ENCODE results near the gene CPT1B. TPM values are rescaled to one million over a fixed set of nuclear protein-coding genes. Genes with fewer than 3 reads are reported as not detected.

CPT1B gene
- total RNA-seq, 2 experiments from 2014 or later = 59.1 to 68.3 TPM

DNA sequence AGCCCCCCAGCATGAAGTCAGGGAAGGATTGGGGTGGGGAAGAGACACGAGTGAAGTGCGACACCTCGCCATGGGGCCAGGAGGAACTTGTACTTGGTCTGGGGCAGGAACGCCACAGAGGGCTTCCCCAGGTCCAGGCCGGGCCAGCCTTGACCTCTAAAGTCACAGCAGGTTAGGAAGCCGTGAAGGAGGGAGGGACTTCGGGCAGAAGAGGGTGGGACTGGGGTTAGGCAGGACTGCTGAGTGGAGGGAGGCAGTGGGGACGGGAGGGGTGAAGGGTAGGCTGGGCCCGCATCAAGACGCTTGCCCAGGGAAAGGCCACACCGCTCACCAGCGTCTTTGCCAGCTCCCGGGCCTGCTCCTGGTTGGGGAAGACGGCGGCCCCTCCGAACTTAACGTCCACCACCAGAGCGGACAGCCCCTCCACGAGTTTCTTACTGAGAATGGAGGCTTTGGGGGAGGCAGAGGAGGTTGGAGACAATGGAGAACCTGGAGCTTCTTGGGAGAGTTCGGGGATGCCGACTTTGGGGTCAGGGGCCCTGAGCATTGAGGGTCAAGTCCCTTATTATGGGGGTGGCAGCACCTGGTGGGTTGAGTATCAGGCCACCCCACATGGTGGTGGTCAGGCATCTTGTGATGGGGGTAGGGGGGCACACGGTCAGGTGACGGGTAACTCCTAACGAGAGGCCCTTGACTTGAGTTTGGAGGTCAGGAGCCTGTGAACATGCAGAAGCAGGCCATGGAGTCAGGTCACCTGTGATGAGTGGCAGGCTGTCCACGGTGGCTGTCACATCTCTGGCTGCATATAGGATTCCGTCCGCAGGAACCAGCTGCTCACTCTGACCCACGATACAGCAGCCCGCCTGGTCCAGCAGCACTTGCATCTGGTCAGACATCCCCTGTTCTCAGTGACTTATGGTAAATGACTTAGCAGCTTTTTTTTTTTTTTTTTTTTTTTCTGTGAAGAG lies 51.1 kb downstream of the CPT1B start:
- no peak for ATAC-seq (ENCODE audit: poor library complexity)
- H3K4me1 ChIP-seq (ENCODE audit: insufficient read depth, low read length) = peaks cover 71% of the 10 kb centered on the region
- Mint-ChIP-seq H3K27ac (peak overlapping the region; percentile 90), H3K36me3 (ENCODE audit: low read depth) (peaks cover 25% of the 10 kb centered on the region), H3K4me1 (ENCODE audit: low read depth) (peaks cover 33% of the 10 kb centered on the region), H3K4me3 (peak overlapping the region; percentile 83), H3K9me3 (no peaks in the 10 kb centered on the region), H3K27me3 (no peaks in the 10 kb centered on the region)
- H3K4me3 ChIP-seq (ENCODE audit: low read length) = peak overlapping the region; percentile 64
- no peaks in the 10 kb centered on the region for H3K27me3 ChIP-seq (ENCODE audit: control insufficient read depth in 1 of 2, insufficient read depth in 2 of 2, low read length in 2 of 2)
- H3K9me3 ChIP-seq (ENCODE audit: control insufficient read depth in 1 of 2, insufficient read depth in 1 of 2, low read length in 2 of 2) = no peaks in the 10 kb centered on the region
- CTCF ChIA-PET = interaction anchor here (0.7 to 5.2 kb wide), 4 partner anchors 13 to 94 kb away, joined by 3 to 70 read pairs (median 36); partner anchors contain the start of gene SYCE3
- peak overlapping the region; percentile 81 to 88 for H3K27ac ChIP-seq (ENCODE audit: low read depth in 1 of 2, low read length in 2 of 2)
- intact Hi-C loops (cut with DNase I, micrococcal nuclease) = loop anchor here (2.0 to 5.0 kb wide), 5 partner anchors 34 to 95 kb away; partner anchors contain the start of genes CHKB (in 1 of the 2) and SYCE3 (in 1 of the 2)
- POLR2A ChIA-PET = interaction anchor here (0.6 to 6.7 kb wide), 8 partner anchors 11 to 336 kb away, joined by 3 to 258 read pairs (median 35); partner anchors contain the start of genes KLHDC7B, LMF2, NCAPH2 and SYCE3
- no peak for TF ChIP-seq CTCF (IDR thresholded peaks at IDR 0.05)
- DNase-seq = peak in 7 of 14 experiments; percentile 29 to 71 (median 50)
- peaks cover 20% of the 10 kb centered on the region for H3K36me3 ChIP-seq (ENCODE audit: insufficient read depth, low read length)

- H3K27me3 Mint-ChIP-seq = no peaks in the 10 kb centered on the region
- peak overlapping the region; percentile 83 for H3K4me3 Mint-ChIP-seq
- Histone ChIP-seq H3K9me3 (ENCODE audit: control insufficient read depth in 1 of 2, insufficient read depth in 1 of 2, low read length in 2 of 2) (no peaks in the 10 kb centered on the region), H3K4me1 (ENCODE audit: insufficient read depth, low read length) (peaks cover 63% of the 10 kb centered on the region), H3K4me3 (ENCODE audit: low read length) (peak overlapping the region; percentile 64), H3K36me3 (ENCODE audit: insufficient read depth, low read length) (peaks cover 29% of the 10 kb centered on the region), H3K27me3 (ENCODE audit: control insufficient read depth in 1 of 2, insufficient read depth in 2 of 2, low read length in 2 of 2) (no peaks in the 10 kb centered on the region), H3K27ac (ENCODE audit: low read depth in 1 of 2, low read length in 2 of 2) (peak overlapping the region; percentile 81 to 88)
- peaks cover 32% of the 10 kb centered on the region for H3K4me1 Mint-ChIP-seq (ENCODE audit: low read depth)
- peak; percentile 75 for TF ChIP-seq CTCF (IDR thresholded peaks at IDR 0.05)
- peaks cover 26% of the 10 kb centered on the region for H3K36me3 Mint-ChIP-seq (ENCODE audit: low read depth)
- CTCF ChIA-PET = interaction anchor here (0.8 to 5.2 kb wide), 45 partner anchors 9 to 283 kb away, joined by 3 to 70 read pairs (median 5); partner anchors contain the start of genes ADM2, ARSA, CHKB and HDAC10
- intact Hi-C loops (cut with DNase I, micrococcal nuclease) = loop anchor here (2.0 to 5.0 kb wide), 5 partner anchors 35 to 96 kb away; partner anchors contain the start of genes CHKB (in 1 of the 2) and SYCE3 (in 1 of the 2)
- ATAC-seq (ENCODE audit: poor library complexity) (peak; percentile 43), DNase-seq (peak; percentile 61 to 94 (median 80))
- no peaks in the 10 kb centered on the region for H3K9me3 Mint-ChIP-seq
- peak overlapping the region; percentile 90 for H3K27ac Mint-ChIP-seq
- POLR2A ChIA-PET = interaction anchor here (0.7 to 6.7 kb wide), 35 partner anchors 9 to 336 kb away, joined by 3 to 258 read pairs (median 7); partner anchors contain the start of genes ADM2, ARSA, CHKB and CPT1B
Observed at GRCh38 chr22:50526108-50526833, 52.0 kb downstream of the CPT1B start.

GRCh38 chr22:50525858-50526107 lies 52.4 kb downstream of the CPT1B start:
- Histone ChIP-seq H3K4me1 (ENCODE audit: insufficient read depth, low read length) (peaks cover 58% of the 10 kb centered on the region), H3K4me3 (ENCODE audit: low read length) (peak overlapping the region; percentile 70), H3K27ac (ENCODE audit: low read depth in 1 of 2, low read length in 2 of 2) (peak overlapping the region in 1 of 2 donors; percentile 88), H3K9me3 (ENCODE audit: control insufficient read depth in 1 of 2, insufficient read depth in 1 of 2, low read length in 2 of 2) (no peaks in the 10 kb centered on the region), H3K27me3 (ENCODE audit: control insufficient read depth in 1 of 2, insufficient read depth in 2 of 2, low read length in 2 of 2) (no peaks in the 10 kb centered on the region), H3K36me3 (ENCODE audit: insufficient read depth, low read length) (peaks cover 34% of the 10 kb centered on the region)
- CTCF ChIA-PET = interaction anchor here (0.6 to 5.2 kb wide), 49 partner anchors 9 to 283 kb away, joined by 3 to 70 read pairs (median 5); partner anchors contain the start of genes ADM2, ARSA, CHKB and HDAC10
- Mint-ChIP-seq H3K9me3 (no peaks in the 10 kb centered on the region), H3K27me3 (no peaks in the 10 kb centered on the region), H3K27ac (peak overlapping the region; percentile 89), H3K4me3 (peak overlapping the region; percentile 87), H3K36me3 (ENCODE audit: low read depth) (peaks cover 31% of the 10 kb centered on the region), H3K4me1 (ENCODE audit: low read depth) (peaks cover 28% of the 10 kb centered on the region)
- intact Hi-C loops (cut with DNase I, micrococcal nuclease) = loop anchor here (1.0 to 5.0 kb wide), 8 partner anchors 17 to 97 kb away; partner anchors contain the start of genes NCAPH2 (in 2 of the 2), CHKB (in 1 of the 2) and SYCE3 (in 1 of the 2)
- POLR2A ChIA-PET = interaction anchor here (0.5 to 6.7 kb wide), 39 partner anchors 9 to 335 kb away, joined by 3 to 258 read pairs (median 6); partner anchors contain the start of genes ADM2, ARSA, CHKB and CPT1B
- no peak for DNase-seq
- ATAC-seq (ENCODE audit: poor library complexity) = no peak
- no peak for TF ChIP-seq CTCF (IDR thresholded peaks at IDR 0.05)

Data from CD4-positive, alpha-beta T cell (primary cell).